GM21529 (cell line): ENCODE measurements around the gene ZNF536.
"Not testable (repeated sequence)": the region's sequence is repeated elsewhere in the genome, so short reads cannot be mapped to it uniquely, and the experiment has no call there.

Experiments
- ATAC-seq: cut with Tn5 transposase; IDR thresholded peaks from one replicate; pipeline ENCODE4 v1.9.1; 2021; ENCODE audit not compliant: unreplicated experiment

Gene ZNF536

GRCh38 chr19:30443531-30444252 lies 71.5 kb downstream of the ZNF536 start:
- no peak for ATAC-seq

DNA sequence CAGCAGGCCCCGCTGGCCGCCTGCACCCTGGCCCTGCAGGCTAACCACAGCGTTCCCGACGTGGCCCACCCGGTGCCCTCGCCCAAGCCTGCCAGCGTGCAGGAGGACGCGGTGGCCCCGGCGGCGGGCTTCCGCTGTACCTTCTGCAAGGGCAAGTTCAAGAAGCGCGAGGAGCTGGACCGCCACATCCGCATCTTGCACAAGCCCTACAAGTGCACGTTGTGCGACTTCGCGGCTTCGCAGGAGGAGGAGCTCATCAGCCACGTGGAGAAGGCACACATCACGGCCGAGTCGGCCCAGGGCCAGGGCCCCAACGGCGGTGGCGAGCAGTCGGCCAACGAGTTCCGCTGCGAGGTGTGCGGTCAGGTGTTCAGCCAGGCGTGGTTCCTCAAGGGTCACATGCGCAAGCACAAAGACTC lies 72.1 kb downstream of the ZNF536 start:
- no peak for ATAC-seq

GRCh38 chr19:30444686-30445232 lies 72.6 kb downstream of the ZNF536 start:
- no peak for ATAC-seq

DNA sequence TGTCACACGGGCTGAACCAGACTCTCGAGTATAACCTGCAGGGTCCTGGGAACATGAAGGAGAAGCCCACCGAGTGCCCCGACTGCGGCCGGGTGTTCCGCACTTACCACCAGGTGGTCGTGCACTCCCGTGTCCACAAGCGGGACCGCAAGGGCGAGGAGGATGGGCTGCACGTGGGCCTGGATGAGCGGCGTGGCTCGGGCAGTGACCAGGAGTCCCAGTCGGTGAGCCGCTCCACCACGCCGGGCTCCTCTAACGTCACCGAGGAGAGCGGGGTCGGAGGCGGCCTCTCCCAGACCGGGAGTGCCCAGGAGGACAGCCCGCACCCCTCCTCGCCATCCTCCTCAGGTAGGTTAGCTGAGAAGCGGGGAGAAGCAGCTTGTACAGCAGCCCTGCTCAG lies 73.2 kb downstream of the ZNF536 start:
- ATAC-seq, result no peak

DNA sequence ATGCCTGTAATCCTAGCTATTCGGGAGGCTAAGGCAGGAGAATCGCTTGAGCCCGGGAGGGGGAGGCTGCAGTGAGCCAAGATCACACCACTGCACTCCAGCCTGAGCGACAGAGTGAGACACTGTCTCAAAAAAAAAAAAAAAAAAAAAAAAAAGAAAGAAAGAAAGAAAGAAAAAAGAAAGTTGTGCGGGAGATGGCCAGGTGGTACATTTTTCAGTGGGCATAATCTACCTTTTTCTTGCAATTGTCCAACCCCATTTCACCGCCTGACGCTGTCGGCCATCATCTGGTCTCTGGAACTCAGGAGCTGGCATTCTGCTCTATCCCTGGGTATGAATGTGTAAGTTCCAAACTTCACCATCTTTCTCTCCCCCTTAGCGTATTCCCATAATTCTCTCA lies 73.9 kb downstream of the ZNF536 start:
- not testable (repeated sequence) for ATAC-seq

DNA sequence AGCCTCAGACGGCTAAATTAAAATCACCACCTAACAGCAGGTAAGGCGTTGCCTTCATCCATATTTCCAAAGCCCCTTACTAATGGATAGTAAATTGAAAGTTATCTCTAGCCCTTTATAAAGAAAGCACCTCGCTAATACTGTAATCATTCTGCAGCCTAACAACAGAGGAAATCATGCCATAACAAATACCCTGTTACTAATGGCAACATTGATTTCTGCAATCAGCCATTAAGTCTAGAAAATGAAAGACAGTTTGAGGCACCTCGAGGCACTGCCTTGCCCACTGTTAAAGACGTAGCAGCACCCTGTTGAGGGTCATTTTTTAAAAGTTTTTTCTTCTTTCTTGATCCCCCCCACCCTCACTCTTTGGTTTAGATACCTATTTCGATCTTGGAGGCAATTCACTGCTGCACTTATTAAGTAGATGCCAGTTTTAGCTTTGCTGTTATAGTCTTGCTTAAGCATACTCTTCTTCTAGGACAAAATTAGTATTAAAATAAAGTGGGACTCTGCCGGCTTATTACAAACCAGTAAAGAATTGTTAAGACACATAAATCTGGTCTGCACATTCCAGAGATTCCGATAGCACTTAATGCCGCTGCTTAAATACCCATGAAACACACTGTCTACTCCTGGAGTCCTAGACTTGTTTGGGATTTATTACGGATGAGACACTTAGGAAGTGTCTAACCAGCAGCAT lies 74.8 kb downstream of the ZNF536 start:
- ATAC-seq, result no peak

GRCh38 chr19:30447553-30447870 lies 75.3 kb downstream of the ZNF536 start:
- ATAC-seq, result no peak

GRCh38 chr19:30448386-30449077 lies 76.3 kb downstream of the ZNF536 start:
- ATAC-seq, result no peak

GRCh38 chr19:30449078-30449590 lies 77.0 kb downstream of the ZNF536 start:
- no peak for ATAC-seq

DNA sequence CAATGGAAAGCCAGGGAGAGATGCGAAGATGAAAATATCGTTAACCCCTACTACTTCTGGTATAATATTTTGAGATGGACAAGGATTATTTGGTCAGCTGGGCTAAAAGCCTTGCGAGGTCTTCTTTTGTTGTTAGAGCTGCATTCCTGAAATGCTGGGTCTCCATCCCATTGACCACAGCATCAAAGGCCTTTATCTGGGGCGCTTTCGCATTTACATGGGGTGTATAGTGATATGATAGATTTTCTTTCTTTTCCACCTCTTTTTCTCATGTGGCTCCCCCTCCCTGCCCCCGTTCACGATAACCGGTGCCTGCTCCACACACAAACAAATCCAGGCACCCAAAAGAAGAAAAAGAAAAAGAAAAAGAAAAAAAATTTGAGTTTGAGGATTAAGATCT lies 77.5 kb downstream of the ZNF536 start:
- no peak for ATAC-seq

GRCh38 chr19:30450100-30450499 lies 77.9 kb downstream of the ZNF536 start:
- ATAC-seq, result no peak

GRCh38 chr19:30450835-30451321 lies 78.7 kb downstream of the ZNF536 start:
- no peak for ATAC-seq

GRCh38 chr19:30452931-30453330 lies 80.7 kb downstream of the ZNF536 start:
- no peak for ATAC-seq

DNA sequence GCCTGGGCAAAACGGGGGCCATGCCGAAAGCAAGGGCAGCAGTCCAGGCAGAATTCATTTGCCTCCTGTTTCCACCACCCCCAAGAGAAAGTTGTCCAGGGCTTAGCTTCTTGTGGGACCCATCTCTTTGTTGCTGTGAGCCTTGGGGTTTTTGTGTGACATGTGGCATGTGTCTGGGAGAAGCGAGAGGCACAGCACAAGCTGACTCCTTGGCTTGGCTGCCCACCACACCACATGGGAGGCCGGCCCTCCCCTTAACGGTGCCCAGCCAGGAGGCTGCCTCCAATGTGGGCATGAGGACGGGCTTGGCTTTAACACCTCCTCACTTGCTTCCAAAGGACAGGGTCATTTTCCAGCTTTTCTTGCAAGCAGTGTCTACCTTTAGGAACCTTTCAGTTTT lies 81.6 kb downstream of the ZNF536 start:
- no peak for ATAC-seq

- ATAC-seq, result no peak
Observed at GRCh38 chr19:30455881-30456280, 83.7 kb downstream of the ZNF536 start.

GRCh38 chr19:30457484-30457883 lies 85.3 kb downstream of the ZNF536 start:
- no peak for ATAC-seq

GRCh38 chr19:30459859-30460258 lies 87.7 kb downstream of the ZNF536 start:
- ATAC-seq, result no peak

DNA sequence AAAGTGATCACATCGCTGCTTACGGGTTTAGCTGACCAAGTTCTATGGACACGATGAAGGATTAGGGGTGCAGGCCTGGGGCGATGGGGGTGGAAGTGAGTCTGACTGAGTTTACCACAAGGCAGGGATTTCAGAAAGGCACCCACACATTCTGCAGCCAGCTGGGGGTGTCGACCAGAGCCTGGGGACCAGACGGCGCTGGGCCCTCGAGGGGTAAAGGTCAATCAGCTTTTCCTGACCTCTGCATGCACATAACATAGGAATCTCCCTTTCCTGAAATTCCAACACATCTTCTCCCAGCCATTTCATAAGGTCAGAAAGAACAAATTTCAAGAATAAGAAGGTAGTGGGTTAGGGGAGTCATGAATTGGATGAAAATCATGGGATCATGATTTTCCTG lies 92.0 kb downstream of the ZNF536 start:
- ATAC-seq, result no peak

DNA sequence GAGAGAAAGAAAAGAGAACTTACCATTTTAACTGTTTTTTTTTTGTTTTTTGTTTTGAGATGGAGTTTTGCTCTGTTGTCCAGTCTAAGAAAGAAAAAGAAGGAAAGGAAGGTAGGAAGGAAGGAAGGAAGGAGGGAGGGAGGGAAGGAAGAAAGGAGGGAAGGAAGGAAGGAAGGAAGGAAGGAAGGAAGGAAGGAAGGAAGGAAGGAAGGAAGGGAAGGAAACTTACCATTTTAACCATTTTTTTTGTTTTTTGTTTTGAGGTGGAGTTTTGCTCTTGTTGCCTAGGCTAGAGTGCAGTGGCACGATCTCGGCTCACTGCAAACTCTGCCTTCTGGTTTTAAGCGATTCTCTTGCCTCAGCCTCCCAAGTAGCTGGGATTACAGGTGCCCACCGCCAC lies 94.4 kb downstream of the ZNF536 start:
- ATAC-seq, result not testable (repeated sequence)

DNA sequence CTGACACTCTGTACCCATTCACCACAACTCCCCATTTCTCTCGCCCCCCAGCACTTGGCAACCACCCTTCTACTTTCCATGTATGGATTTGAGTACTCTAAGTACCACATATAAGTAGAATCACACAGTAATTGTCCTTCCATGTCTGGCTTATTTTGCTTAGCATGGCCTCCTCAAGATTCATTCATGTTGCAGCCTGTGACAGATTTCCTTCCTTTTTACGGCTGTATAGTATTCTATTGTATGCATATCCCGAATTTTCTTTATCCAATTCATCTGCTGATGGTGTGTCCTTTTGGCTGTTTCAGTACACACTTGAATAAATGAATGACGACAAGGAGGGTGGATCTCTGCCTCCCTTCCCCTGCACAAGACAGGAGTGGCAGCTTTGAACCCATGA lies 95.1 kb downstream of the ZNF536 start:
- ATAC-seq, result no peak

DNA sequence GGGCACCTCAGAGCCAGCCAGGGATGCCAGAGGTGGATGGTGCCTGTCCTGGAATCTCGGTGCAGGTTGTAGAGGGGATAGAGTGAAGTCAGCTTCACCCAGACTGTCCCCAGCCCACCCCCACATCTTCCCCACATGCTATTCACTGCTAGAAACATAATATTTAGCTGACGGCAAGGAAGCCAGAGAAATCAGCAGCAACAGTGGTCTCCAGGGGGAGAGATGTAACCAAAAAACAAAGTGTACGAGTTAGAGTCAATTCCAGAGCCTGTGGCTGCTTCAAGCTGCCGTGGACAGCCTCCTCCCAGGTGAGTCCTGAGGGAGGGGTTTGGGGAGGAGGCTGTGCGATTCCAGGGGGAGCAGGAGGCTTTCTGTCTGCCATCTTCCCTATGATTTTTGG lies 97.6 kb downstream of the ZNF536 start:
- ATAC-seq, result no peak

DNA sequence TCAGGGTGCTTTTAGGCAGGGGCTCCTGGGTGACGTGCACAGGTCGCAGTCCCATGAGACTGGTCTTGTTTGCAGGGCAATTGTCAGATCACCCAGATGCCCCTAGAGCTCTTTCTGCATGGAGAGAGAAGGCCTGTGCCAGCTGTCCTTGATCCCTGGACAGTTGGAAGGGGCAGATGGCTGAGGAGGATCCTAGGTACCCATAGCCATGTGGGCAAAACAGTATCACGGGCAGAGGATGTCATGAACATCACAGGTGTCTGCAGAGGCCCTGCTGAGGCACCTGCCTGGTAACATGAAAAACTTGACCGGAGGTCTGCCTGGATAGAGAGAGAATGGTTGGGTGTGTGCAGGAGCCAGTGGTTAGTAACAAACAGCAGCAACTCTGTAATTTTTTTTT lies 99.3 kb downstream of the ZNF536 start:
- ATAC-seq, result no peak
